Liver (tissue), 3 donors: ENCODE data around the gene TRIM46.

Source experiments
- EGR1 ChIP-seq, 2 donors: IDR thresholded peaks; 2 replicates each; pipeline ENCODE4 v1.6.1; 2016 to 2018; ENCODE audit warnings: antibody characterized with exemption in 2 of 2, low read depth in 2 of 2
- GABPA ChIP-seq, 2 donors: IDR thresholded peaks in 1 of 2; conservative IDR thresholded peaks in 1 of 2; 2 replicates each; pipeline ENCODE4 v1.6.1; 2016; ENCODE audit warnings: antibody characterized with exemption in 2 of 2, mild to moderate bottlenecking in 1 of 2, moderate library complexity in 1 of 2
- JUND ChIP-seq, 2 donors: IDR thresholded peaks; 2 replicates each; pipeline ENCODE4 v1.6.1; 2016; ENCODE audit warnings: antibody characterized with exemption in 2 of 2
- MAX ChIP-seq: IDR thresholded peaks from 2 replicates; pipeline ENCODE4 v1.6.1; 2016; ENCODE audit warnings: antibody characterized with exemption
- RAD21 ChIP-seq, 2 donors: IDR thresholded peaks; 2 replicates each; pipeline ENCODE4 v1.6.1; 2016; ENCODE audit warnings: antibody characterized with exemption in 2 of 2, mild to moderate bottlenecking in 2 of 2
- SP1 ChIP-seq: IDR thresholded peaks from 2 replicates; pipeline ENCODE4 v1.6.1; 2018; ENCODE audit warnings: antibody characterized with exemption, mild to moderate bottlenecking
- TAF1 ChIP-seq: conservative IDR thresholded peaks from 2 replicates; pipeline ENCODE4 v1.6.1; 2016; ENCODE audit warnings: antibody characterized with exemption, mild to moderate bottlenecking
- YY1 ChIP-seq: IDR thresholded peaks from 2 replicates; pipeline ENCODE4 v1.6.1; 2016; ENCODE audit warnings: antibody characterized with exemption, mild to moderate bottlenecking
- TF ChIP-seq, protein P1 (sequence below): fragments of 150-350 bp; IDR thresholded peaks from 2 replicates; pipeline ENCODE4 v1.5.1; 2017; ENCODE audit warnings: improper control_type of control experiment, low read depth, low read length; ENCODE audit not compliant: missing input control
- TF ChIP-seq, protein P2 (sequence below): IDR thresholded peaks from 2 replicates; pipeline ENCODE4 v1.6.1; 2016; ENCODE audit warnings: antibody characterized with exemption, mild to moderate bottlenecking
- donor health status: healthy.
- donor health status: healthy.

DNA sequence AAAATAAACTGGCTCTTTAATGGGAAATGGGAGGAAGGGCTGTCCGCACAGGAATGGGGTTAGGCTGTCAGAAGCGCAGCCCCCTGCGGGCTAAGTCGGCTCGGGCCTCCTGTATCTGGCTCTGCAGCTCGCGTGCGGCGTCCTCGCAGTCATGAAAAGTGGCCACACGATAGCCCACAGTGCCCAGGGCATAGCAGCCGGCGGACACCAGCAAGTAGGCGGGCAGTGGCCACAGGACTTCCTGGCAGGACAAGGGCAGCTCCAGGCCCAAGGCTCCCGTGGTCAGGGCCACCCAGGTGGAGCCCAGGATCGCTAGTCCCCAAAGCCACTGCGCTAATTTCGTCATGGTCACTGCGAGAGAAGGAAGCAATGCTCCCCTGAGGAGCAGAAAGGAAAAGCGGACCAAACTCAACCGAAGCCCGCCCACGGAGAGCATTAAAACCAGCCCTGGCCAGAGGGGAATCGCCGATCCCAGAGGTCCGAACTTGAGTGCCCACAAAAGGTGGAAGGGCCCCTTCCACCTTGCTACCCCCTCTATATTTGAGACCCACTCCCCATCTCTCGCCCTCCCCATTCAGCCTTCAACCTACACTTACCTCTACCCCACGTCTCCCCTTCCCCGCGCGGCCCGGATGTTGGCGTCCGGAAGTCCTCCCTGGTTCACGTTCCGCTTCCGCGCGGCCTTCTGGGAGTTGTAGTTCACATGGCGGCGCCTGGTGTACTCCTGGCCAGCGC is 33.6 kb upstream of the TRIM46 start, which contains the start of gene DPM3:
- TF ChIP-seq, protein P1, sequence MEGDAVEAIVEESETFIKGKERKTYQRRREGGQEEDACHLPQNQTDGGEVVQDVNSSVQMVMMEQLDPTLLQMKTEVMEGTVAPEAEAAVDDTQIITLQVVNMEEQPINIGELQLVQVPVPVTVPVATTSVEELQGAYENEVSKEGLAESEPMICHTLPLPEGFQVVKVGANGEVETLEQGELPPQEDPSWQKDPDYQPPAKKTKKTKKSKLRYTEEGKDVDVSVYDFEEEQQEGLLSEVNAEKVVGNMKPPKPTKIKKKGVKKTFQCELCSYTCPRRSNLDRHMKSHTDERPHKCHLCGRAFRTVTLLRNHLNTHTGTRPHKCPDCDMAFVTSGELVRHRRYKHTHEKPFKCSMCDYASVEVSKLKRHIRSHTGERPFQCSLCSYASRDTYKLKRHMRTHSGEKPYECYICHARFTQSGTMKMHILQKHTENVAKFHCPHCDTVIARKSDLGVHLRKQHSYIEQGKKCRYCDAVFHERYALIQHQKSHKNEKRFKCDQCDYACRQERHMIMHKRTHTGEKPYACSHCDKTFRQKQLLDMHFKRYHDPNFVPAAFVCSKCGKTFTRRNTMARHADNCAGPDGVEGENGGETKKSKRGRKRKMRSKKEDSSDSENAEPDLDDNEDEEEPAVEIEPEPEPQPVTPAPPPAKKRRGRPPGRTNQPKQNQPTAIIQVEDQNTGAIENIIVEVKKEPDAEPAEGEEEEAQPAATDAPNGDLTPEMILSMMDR: no peak
- TF ChIP-seq MAX (no peak), RAD21 (IDR thresholded peaks at IDR 0.05) (no peak), YY1 (peak; percentile 83), TAF1 (peak; percentile 28), SP1 (no peak), GABPA (IDR thresholded peaks at IDR 0.05 in 1 of 2, conservative IDR thresholded peaks at IDR 0.05 in 1 of 2) (peak; percentile 97 to 99), EGR1 (IDR thresholded peaks at IDR 0.05; ENCODE audit: low read depth in 2 of 2) (peak in 1 of 2 donors; percentile 25), JUND (IDR thresholded peaks at IDR 0.05) (no peak)
- TF ChIP-seq, protein P2, sequence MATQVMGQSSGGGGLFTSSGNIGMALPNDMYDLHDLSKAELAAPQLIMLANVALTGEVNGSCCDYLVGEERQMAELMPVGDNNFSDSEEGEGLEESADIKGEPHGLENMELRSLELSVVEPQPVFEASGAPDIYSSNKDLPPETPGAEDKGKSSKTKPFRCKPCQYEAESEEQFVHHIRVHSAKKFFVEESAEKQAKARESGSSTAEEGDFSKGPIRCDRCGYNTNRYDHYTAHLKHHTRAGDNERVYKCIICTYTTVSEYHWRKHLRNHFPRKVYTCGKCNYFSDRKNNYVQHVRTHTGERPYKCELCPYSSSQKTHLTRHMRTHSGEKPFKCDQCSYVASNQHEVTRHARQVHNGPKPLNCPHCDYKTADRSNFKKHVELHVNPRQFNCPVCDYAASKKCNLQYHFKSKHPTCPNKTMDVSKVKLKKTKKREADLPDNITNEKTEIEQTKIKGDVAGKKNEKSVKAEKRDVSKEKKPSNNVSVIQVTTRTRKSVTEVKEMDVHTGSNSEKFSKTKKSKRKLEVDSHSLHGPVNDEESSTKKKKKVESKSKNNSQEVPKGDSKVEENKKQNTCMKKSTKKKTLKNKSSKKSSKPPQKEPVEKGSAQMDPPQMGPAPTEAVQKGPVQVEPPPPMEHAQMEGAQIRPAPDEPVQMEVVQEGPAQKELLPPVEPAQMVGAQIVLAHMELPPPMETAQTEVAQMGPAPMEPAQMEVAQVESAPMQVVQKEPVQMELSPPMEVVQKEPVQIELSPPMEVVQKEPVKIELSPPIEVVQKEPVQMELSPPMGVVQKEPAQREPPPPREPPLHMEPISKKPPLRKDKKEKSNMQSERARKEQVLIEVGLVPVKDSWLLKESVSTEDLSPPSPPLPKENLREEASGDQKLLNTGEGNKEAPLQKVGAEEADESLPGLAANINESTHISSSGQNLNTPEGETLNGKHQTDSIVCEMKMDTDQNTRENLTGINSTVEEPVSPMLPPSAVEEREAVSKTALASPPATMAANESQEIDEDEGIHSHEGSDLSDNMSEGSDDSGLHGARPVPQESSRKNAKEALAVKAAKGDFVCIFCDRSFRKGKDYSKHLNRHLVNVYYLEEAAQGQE: peak; percentile 70
